Activated CD4-positive, alpha-beta T cell treated with anti-CD3 and anti-CD28 coated beads, Interleukin-2, amount 50 U/mL, for 4 hours (primary cell): ENCODE results near the gene GMNN.

Experiments used
- DNase-seq, 2 experiments: peaks; one replicate each; pipeline ENCODE4 v3.0.0-alpha.2; 2020

The GMNN gene

DNA sequence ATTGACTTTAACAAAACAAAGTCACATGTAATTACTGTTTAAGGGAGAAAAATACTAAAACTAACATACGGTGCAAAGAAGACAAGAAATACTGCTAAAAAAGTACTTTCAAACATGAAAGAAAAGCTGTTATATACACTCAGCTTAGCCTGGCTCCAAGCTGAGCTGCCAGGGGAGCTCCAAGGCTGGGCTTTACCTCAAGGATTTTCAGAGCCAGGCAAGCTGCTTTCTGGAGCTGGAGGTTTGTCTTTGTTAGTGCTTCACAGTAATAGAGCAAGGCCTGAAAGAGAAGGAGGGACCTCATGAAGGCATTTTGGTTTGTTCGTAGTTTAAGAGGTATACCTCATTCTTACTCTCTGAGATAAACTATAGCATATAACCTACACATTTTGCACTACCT, 43.6 kb downstream of the GMNN start:
- no peak for DNase-seq

DNA sequence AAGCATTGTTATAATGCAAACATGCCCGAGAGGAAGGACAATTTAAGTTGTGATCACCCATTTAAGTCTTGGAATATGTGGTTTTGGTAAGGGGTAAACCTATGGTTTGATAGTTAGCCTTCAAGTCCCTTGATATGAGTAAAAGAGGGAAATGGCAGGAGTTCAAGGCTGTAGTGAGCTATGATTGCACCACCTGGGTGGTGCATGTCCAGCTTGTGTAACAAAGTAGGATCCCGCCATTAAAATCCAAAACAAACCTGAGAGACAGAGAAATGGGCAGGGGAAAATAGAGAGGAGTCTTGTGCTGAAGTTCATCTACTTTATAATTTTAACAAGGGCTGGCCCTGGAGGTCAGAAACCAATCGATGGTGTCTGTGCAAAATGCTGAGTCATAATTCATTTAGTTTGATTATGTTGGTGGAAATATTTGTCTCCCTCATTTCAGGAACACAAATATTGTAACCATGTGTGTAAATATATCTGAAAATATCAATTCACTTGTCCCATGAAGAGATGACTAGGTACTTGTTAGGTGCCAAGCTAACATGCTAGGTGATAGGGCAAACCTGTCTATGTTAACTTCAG, 47.2 kb downstream of the GMNN start:
- DNase-seq: no peak

DNA sequence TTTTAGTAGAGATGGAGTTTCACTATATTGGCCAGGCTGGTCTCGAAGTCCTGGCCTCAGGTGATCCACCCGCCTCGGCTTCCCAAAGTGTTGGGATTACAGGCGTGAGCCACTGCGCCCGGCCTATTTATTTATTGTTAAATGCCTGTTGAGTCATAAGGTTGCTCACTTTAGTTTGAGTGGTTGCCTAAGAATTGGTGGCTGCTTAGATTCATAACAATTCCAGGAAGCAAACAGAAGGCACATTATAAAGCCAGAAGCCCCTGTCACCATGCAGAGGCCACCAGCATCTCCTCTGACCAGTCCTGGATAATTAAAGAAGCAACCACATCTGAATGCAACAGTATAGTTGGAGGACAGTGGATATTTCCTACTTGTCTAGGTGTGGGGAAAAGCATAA, 48.0 kb downstream of the GMNN start:
- DNase-seq: no peak

DNA sequence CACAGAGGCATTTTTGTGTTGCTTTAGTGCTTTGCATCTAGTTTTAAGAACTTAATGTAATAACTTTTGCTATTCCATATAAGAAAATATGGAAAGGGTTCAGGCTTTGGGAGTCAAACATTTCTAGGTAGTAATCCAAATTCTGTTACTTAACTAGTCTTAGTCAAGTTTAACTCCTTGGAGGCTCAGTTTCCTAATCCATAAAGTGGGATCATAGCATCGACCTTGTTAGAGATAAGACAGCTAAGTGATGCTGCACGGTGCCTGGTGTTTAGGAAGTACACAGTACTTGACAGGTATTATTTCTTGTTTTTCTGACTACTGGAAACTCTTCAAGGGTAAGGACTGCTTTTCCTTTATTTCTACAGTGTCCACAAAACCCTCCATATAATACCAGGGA, 48.4 kb downstream of the GMNN start:
- no peak for DNase-seq

DNA sequence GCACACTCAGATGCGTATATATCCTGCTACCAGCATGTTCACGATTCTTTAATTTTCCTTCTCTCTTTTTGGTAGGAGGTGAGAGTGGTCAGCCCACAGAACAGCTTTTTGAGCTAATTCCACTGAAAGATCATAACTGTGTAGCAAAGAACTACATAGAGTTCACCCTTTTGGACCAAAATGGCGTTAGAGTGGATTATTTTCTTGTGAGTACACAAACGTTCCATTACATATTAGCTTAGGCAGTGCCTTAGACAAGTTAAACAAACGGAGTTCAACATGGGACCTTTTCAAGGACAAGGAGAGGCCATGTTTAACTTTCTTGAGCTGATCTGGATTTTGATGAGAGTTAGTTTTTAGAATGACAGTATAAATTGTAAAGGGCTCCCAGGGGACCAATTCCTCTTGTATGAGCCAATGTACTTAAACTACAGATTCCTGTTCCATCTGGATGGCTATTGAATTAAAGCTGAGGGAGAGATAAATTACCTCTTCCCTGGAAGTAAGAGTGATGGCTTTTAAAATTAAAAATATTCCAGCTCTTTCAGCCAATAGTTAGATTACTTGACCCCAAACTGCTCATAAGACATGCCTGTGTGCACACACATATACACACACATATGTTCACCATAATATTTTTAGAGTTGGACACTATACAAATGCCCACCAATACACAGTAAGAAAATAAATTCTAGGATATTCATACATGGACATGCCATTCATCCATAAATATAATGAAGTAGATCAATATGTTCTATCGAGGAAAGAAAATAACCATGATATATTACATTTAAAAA, 49.6 kb downstream of the GMNN start:
- no peak for DNase-seq

DNA sequence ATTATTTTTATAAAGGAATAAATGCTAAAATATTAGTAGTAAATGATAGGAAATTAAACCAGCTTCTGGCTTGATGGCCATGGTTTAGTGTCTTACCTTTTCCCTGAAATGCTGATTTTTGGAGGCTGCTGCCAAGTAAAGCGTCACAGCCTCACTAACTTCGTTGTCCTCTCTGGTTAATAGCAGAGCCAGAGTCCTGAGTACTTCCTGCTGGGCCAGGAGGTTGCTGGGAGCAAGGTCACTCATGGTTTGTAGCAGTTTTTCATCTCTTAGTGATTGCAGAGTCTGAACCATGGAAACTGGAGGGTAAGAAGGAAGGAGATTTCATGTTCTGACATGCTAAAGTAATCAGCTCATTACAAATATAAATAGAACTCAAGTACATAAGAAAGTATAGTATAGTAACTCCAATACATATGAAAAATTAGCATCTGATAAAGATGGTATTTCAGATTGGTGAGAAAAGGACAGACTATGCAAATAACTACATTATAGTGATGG, 50.4 kb downstream of the GMNN start:
- no peak for DNase-seq

DNA sequence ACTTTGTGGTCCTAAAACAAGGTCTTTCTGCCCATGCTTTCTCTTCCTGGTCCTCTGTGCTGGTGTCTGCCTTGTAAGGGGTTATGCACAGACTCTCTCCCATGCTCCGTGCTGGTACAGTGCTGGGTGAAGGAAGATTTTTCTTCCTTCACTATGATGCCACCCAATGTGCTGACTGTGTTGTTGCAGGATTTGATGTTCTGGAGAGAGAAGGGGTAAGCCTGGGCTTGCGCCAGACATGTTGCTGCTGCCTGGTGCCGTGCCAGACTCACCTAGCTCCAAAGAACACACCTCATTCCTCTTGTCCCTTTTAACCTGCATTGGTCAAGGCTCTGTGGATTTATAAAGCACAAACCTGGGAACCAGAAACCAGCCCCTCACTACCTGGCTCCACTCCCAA, 52.4 kb downstream of the GMNN start:
- DNase-seq: no peak

DNA sequence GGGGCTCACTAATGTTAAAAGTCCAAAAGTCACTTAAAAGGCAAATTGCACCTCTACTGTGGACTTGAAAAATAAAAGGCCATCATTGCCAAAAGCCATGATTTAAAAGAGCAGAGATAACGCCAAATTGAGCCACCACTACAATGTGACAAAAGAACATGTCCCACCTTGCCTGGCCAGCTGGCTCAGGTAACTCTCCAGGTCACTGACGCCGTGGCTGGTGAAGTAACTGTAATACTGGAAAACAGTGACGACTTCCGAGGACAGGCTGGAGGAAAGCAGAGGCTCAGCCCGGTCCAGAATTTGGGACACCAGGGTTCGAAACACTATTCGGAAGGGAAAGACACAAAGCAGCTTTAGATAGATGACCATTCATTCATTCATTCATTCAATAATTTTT, 53.2 kb downstream of the GMNN start:
- DNase-seq: no peak

DNA sequence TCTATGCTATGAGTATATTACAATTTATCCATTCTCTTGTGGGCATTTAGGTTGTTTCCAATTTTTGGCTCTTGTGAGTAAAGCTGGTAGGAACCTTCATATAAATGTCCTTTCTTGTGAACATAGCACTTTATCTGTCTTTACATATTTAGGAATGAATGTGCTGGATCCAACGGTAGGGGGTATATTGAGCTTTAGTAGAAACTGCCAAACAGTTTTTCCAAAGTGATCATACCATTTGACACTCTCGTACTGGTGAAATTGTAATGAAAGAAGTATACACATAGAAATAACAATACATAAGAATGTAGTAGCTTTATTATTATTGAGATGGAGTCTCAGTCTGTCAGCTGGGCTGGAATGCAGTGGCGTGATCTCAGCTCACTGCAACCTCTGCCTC, 54.9 kb downstream of the GMNN start:
- DNase-seq: no peak

DNA sequence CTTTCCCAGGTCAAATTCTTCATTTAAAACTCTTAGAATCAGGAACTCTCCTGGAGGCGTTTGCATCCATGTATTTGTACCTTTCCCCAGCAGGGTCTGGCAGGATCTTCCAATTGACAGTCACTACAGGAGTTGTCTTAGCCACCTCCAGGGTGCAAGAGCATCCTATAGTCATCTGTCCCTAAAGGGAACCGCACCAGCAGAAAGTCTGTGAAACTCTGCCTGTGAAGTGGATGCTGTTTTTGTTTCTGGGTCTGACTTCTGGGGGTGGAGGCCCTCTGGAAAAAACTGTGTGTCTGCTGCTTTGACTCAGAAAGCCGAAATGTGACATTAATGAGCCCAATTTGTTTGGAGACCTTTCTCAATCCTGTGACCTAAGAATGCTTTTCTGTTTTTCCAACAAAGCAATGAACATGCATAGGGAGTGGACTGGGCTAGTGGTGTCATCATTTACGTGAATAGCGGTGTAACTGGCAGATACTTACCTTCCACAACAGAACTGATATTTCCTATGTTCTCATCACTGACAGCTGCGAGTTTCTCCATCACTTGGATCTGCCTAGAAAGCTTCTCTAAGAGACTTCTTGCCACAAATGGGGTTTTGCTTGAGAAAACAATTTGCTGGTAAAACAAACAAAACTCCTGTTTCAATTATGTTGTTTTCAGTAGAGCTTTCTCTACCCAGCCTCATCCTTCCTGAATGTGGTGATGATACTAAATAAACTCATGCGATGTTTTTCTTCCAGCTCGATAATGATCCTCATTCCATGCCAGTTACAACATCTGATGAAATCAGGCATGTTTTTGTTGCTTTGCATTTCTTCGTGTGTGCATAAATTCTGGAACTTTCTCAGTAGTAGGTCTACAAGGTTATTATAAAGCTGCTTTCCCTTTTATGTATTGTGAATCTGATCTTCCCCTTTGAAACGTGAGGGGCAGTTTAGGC, 57.3 kb downstream of the GMNN start:
- no peak for DNase-seq

DNA sequence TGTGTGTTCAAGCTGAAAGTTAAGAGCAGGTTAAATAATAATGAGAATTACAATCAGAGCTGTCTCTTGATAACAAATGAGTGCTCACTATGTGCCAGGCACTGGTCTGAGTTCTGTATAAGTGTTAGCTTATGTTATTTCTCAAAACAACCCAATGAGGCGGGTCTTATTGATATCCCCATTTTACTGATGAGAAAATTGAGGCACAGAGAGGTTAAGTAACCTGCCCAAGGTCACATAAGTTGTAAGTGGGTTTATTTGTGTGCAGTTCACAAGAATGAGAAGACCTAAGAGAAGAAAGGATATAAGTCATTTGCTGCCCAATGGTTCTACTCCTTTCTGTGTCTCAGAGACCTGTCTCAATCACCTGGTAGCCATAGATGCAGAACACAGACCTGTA, 58.1 kb downstream of the GMNN start:
- no peak for DNase-seq

DNA sequence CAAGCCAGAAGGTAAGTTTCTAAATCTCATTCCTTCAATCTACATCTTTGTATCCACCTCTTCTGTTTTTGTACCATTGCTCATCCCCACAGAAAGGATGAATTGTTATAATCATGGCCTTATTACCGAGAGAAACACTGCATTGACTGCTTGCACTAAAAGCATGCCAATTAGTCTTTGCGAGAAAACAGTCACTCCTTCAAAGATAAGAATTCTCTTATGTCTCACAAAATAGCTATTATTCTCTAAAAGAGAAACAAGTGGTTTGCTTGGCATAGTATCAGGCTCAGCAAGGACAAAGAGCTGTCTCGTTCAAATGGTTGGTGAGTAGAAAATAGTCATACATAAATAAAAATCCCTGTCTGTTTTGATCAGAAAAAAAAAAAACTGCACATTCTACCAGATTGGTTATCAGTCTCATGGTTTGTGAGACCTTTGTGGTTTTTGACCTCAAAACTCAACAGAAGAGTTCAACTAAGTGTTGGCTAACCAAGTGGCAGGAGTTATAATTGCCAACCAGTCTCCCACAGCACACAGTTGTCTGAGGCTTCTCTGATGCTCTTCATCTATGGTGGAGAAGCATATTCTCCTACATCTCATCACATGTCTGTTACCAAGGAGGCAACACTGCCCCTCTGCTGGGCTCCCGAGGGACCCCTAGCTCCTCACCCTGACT, 59.1 kb downstream of the GMNN start:
- DNase-seq: no peak
